HG03066 (cell line): ENCODE results near the gene CISD3.

ENCODE experiments used
- ATAC-seq: cut with Tn5 transposase; IDR thresholded peaks from one replicate; pipeline ENCODE4 v1.9.1; 2021; ENCODE audit warnings: low read depth; ENCODE audit not compliant: unreplicated experiment

The CISD3 gene

DNA sequence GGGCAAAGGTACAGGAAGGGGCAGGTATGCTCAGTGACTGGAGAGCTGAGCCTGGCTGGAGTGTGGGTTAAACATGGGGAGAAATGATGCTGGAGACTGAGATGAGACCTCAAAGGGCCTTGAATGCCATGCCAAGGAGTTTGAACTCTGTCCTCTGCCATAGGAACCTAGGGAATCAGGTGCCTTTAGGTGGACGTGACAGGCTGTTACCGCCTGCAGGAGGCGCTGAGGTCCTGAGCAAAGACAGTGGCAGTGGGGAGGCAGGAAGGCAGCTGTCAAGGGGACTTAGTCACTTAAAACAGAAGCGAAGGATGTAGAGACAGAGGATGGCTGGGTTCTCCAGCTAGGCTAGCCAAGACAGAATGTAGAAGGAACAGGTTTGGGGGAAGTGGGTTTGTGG lies 31.5 kb downstream of the CISD3 start:
- no peak for ATAC-seq

- ATAC-seq: no peak
These were observed 32.1 kb downstream of the CISD3 start for GRCh38 chr17:38762231-38762630.

DNA sequence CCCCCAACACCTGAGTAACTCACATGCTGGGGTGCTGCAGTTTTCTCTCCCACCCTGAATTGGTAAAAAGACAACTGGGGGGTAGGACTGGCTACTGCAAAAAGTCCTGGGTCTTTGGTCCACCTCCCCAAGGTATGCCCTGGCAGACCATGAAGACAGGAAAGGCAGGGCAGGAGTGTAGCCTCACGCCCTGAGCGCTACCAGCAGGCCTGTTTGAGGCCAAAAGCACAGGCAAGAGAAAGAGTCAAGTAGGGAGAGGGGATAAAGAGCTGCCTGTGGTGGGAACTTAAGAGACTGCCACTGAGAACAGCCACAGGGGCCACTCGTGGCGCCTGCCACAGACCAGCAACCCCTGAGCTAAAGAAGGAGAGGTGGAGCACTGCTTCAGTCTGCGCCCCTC lies 36.2 kb downstream of the CISD3 start:
- no peak for ATAC-seq

GRCh38 chr17:38768417-38768816 lies 38.3 kb downstream of the CISD3 start:
- no peak for ATAC-seq

GRCh38 chr17:38773258-38773657 lies 43.1 kb downstream of the CISD3 start:
- no peak for ATAC-seq

DNA sequence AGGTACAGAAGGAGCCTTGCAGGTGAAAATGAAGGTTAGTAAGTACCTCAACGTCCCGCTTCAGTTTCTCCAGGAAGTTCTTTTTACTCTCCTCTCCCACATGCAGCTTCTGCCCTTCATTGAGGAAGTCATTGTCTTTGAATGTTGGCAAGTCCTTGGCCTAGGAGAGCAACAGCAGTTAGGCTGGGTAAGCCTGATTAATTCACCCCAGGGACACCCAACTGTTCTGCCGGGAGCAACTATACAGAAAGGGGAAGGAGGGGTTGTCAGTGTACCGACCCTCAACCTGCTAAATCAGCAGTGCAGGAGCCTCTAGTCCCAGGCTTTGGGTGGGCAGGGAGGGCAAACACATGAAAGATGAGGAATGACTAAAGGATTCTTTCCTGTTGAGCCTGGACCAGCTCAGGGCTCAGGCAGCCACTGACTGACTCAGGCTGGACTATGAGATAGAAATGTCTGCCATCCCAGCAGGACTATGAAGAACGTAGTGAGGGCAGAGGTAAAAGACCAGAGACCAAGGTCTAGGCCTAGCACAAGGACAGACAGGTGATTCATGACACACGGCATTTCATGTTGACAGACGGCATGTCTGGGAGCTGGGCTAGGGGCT lies 47.6 kb downstream of the CISD3 start:
- ATAC-seq: no peak

GRCh38 chr17:38779965-38780752 lies 50.0 kb downstream of the CISD3 start:
- no peak for ATAC-seq

DNA sequence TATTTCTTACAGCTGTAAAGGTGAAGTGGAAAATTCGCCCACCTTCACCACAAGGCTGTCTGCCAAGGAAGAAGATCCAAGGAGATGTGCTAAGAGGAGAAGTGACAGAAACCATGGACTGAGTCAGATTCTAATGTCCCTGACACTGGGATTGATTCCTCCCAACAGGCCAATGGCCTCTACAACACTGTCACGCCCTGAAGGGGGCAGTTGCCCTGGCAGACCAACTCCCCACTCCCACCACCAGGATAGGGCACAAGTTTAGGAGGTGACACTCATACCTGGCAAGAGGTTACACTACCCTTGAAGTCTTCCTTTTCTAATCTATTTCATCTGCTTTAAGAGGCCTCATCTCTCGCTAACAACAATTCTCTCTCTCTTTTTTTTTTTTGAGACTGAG lies 53.1 kb downstream of the CISD3 start:
- ATAC-seq: no peak
